Measurements from ENCODE around the gene TMUB1. TPM values are rescaled to one million over a fixed set of nuclear protein-coding genes. Genes with fewer than 3 reads are reported as not detected.

The TMUB1 gene
- total and polyA plus RNA-seq, 10 donors = 27.1 to 73.4 (median 39.4) TPM

GRCh38 chr7:151115121-151115835, 32.0 kb upstream of the TMUB1 start:
- Histone ChIP-seq H3K36me3 (peaks cover 0 to 38% (median 21%) of the 10 kb centered on the region in 6 donors), H3K9me3 (no peaks in the 10 kb centered on the region), H3K27ac (no peak overlapping the region), H3K4me3 (peak overlapping the region in 5 of 8 donors; percentile 15 to 66 (median 22)), H3K27me3 (replicated peaks in 1 of 7) (peaks cover 0 to 21% (median 0%) of the 10 kb centered on the region in 7 donors), H3K4me1 (peaks cover 0 to 47% (median 26%) of the 10 kb centered on the region in 6 donors)
- intact Hi-C loops (cut with DNase I; ENCODE audit: low total_unique reads) = no loop called here
- 9 to 21% (median 13%) methylated on average over 55 to 114 of the region's 114 CpGs for WGBS, 5 donors
- TF ChIP-seq POLR2A (IDR thresholded peaks at IDR 0.05) = no peak
- no peak for TF ChIP-seq POLR2AphosphoS5 (IDR thresholded peaks at IDR 0.05)
- no peak for TF ChIP-seq CTCF (IDR thresholded peaks at IDR 0.05 in 8 of 11, conservative IDR thresholded peaks at IDR 0.05 in 3 of 11)
- no peak for DNase-seq

GRCh38 chr7:151114151-151115090, 31.1 kb upstream of the TMUB1 start:
- Histone ChIP-seq H3K36me3 (peaks cover 0 to 29% (median 13%) of the 10 kb centered on the region in 6 donors), H3K9me3 (no peaks in the 10 kb centered on the region), H3K4me3 (peak overlapping the region in 4 of 8 donors; percentile 18 to 66 (median 24)), H3K4me1 (peaks cover 0 to 56% (median 26%) of the 10 kb centered on the region in 6 donors), H3K27ac (peak overlapping the region in 1 of 8 donors; percentile 7), H3K27me3 (replicated peaks in 1 of 7) (peaks cover 0 to 21% (median 0%) of the 10 kb centered on the region in 7 donors)
- WGBS, 5 donors = 34 to 88% (median 37%) methylated on average over 23 to 101 of the region's 101 CpGs
- no peak for TF ChIP-seq POLR2AphosphoS5 (IDR thresholded peaks at IDR 0.05)
- TF ChIP-seq POLR2A (IDR thresholded peaks at IDR 0.05) = no peak
- no peak for TF ChIP-seq CTCF (IDR thresholded peaks at IDR 0.05 in 8 of 11, conservative IDR thresholded peaks at IDR 0.05 in 3 of 11)
- intact Hi-C loops (cut with DNase I; ENCODE audit: low total_unique reads) = loop anchor here (5.0 kb wide), 2 partner anchors 82 to 217 kb away; no protein-coding TSS in a partner anchor
- no peak for DNase-seq

GRCh38 chr7:151113344-151114150, 30.3 kb upstream of the TMUB1 start:
- Histone ChIP-seq H3K36me3 (peaks cover 0 to 21% (median 5%) of the 10 kb centered on the region in 6 donors), H3K4me1 (peaks cover 0 to 56% (median 26%) of the 10 kb centered on the region in 6 donors), H3K4me3 (no peak overlapping the region), H3K27me3 (replicated peaks in 1 of 7) (peaks cover 0 to 21% (median 0%) of the 10 kb centered on the region in 7 donors), H3K9me3 (no peaks in the 10 kb centered on the region), H3K27ac (peak overlapping the region in 1 of 8 donors; percentile 7)
- TF ChIP-seq POLR2AphosphoS5 (IDR thresholded peaks at IDR 0.05) (no peak), CTCF (IDR thresholded peaks at IDR 0.05 in 8 of 11, conservative IDR thresholded peaks at IDR 0.05 in 3 of 11) (no peak), POLR2A (IDR thresholded peaks at IDR 0.05) (no peak)
- WGBS, 5 donors = 79 to 89% (median 86%) methylated on average over 13 of the region's 13 CpGs
- no peak for DNase-seq
- intact Hi-C loops (cut with DNase I; ENCODE audit: low total_unique reads) = loop anchor here (5.0 kb wide), 2 partner anchors 81 to 216 kb away; no protein-coding TSS in a partner anchor

Data from spleen (tissue), 11 donors.